Upper lobe of right lung (tissue), 1 donor: Measurements from ENCODE around the gene HIF1A. TPM values are rescaled to one million over a fixed set of nuclear protein-coding genes. Genes with fewer than 3 reads are reported as not detected.

ENCODE experiments used
- ATAC-seq: fragments of 200-7000 bp; cut with Tn5 transposase; one replicate; pipeline ENCODE4 v1.9.1; 2020; ENCODE audit warnings: mild to moderate bottlenecking, moderate library complexity
- DNase-seq: peaks from one replicate; pipeline ENCODE4 v3.0.0-alpha.2; 2020
- H3K27ac ChIP-seq: fragments of 200-600 bp; one replicate; pipeline ENCODE4 v1.8.0; 2022
- H3K27me3 ChIP-seq: fragments of 200-600 bp; one replicate; pipeline ENCODE4 v1.8.0; 2022; ENCODE audit warnings: mild to moderate bottlenecking
- H3K36me3 ChIP-seq: fragments of 200-600 bp; one replicate; pipeline ENCODE4 v1.8.0; 2022
- H3K4me1 ChIP-seq: fragments of 200-600 bp; one replicate; pipeline ENCODE4 v1.8.0; 2022
- H3K4me3 ChIP-seq: fragments of 200-600 bp; one replicate; pipeline ENCODE4 v1.8.0; 2022; ENCODE audit warnings: mild to moderate bottlenecking
- H3K9me3 ChIP-seq: fragments of 200-600 bp; one replicate; pipeline ENCODE4 v1.8.0; 2022
- intact Hi-C: fragments of 100-400 bp; cut with DNase I; formaldehyde crosslinking; loops from one replicate; pipeline ENCODE4 v1.11.0; 2022
- total RNA-seq: library from RNA; stranded (reverse); fragmentation: NEBNext Ultra II Directional; extraction: Animal tissue kit (Norgen Biotek cat#: 25700); gene quantifications from one replicate; pipeline ENCODE4 v1.2.1, GENCODE V29; 2021
- TF ChIP-seq, protein P1 (sequence below): fragments of 200-600 bp; IDR thresholded peaks from one replicate; pipeline ENCODE4 v1.8.0; 2022; ENCODE audit warnings: antibody characterized with exemption
- donor health status: DM: no; HTN: yes; CAD: no; lungs with severe emphysema.

The HIF1A gene
- total RNA-seq, 1 donor from 2014 or later: 108 TPM

- TF ChIP-seq, protein P1, sequence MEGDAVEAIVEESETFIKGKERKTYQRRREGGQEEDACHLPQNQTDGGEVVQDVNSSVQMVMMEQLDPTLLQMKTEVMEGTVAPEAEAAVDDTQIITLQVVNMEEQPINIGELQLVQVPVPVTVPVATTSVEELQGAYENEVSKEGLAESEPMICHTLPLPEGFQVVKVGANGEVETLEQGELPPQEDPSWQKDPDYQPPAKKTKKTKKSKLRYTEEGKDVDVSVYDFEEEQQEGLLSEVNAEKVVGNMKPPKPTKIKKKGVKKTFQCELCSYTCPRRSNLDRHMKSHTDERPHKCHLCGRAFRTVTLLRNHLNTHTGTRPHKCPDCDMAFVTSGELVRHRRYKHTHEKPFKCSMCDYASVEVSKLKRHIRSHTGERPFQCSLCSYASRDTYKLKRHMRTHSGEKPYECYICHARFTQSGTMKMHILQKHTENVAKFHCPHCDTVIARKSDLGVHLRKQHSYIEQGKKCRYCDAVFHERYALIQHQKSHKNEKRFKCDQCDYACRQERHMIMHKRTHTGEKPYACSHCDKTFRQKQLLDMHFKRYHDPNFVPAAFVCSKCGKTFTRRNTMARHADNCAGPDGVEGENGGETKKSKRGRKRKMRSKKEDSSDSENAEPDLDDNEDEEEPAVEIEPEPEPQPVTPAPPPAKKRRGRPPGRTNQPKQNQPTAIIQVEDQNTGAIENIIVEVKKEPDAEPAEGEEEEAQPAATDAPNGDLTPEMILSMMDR: no peak
- intact Hi-C loops: no loop called here
- ATAC-seq: no peak
- Histone ChIP-seq H3K36me3 (peaks cover 58% of the 10 kb centered on the region), H3K27ac (no peak overlapping the region), H3K27me3 (no peaks in the 10 kb centered on the region), H3K9me3 (no peaks in the 10 kb centered on the region), H3K4me1 (peaks cover 9% of the 10 kb centered on the region), H3K4me3 (no peak overlapping the region)
- DNase-seq: no peak
Observed at GRCh38 chr14:61769893-61770292, 74.6 kb downstream of the HIF1A start.

DNA sequence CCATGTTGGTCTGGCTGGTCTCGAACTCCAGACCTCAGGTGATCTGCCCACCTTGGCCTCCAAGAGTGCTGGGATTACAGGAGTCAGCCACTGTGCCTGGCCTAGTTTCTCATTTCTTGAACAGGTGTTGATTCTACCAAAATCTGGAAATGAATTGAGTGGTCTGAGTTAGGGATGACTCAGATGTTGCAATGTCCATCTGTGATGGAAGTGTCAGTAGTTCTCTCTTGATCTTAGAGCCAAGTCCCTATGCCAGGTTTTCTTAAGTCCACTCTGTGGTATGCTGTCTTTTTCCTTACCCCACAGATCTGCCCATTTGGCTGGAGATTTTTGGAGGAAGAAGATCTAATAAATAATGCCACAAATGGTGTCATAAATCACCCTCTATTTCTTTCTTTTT lies 79.5 kb downstream of the HIF1A start:
- ATAC-seq: no peak
- H3K4me3 ChIP-seq: no peak overlapping the region
- intact Hi-C loops: no loop called here
- H3K9me3 ChIP-seq: no peaks in the 10 kb centered on the region
- H3K36me3 ChIP-seq: peaks cover 75% of the 10 kb centered on the region
- no peak overlapping the region for H3K27ac ChIP-seq
- TF ChIP-seq, protein P1: no peak
- H3K27me3 ChIP-seq: no peaks in the 10 kb centered on the region
- H3K4me1 ChIP-seq: no peaks in the 10 kb centered on the region
- DNase-seq: no peak

- no peak overlapping the region for H3K27ac ChIP-seq
- peaks cover 85% of the 10 kb centered on the region for H3K36me3 ChIP-seq
- TF ChIP-seq, protein P1: no peak
- no peaks in the 10 kb centered on the region for H3K9me3 ChIP-seq
- H3K4me3 ChIP-seq: no peak overlapping the region
- no peaks in the 10 kb centered on the region for H3K27me3 ChIP-seq
- H3K4me1 ChIP-seq: no peaks in the 10 kb centered on the region
- intact Hi-C loops: no loop called here
- DNase-seq: no peak
- no peak for ATAC-seq
Observed at GRCh38 chr14:61780125-61780524, 84.8 kb downstream of the HIF1A start.

GRCh38 chr14:61797309-61797708 lies 102.0 kb downstream of the HIF1A start:
- intact Hi-C loops: no loop called here

More at GRCh38 chr14:61797309-61797708, 102.0 kb downstream of the HIF1A start:
- no peaks in the 10 kb centered on the region for H3K4me1 ChIP-seq
- H3K36me3 ChIP-seq: peaks cover 29% of the 10 kb centered on the region
- DNase-seq: no peak
- no peak for ATAC-seq
- no peaks in the 10 kb centered on the region for H3K9me3 ChIP-seq
- no peak overlapping the region for H3K4me3 ChIP-seq
- no peak overlapping the region for H3K27ac ChIP-seq
- H3K27me3 ChIP-seq: no peaks in the 10 kb centered on the region
- TF ChIP-seq, protein P1: no peak

Other genes starting within 250 kb of the HIF1A start
- 6.2 TPM for gene SNAPC1, start 66.9 kb downstream of the HIF1A start, total RNA-seq
- gene SYT16, start 117.2 kb downstream of the HIF1A start, total RNA-seq: 0.23 TPM